Fibroblast of mammary gland (primary cell): Measurements from ENCODE around the gene NOS1.
A peak's percentile ranks its signal among the peaks of the same experiment; 100 is the strongest.

ENCODE experiments used
- DNase-seq: peaks from one replicate; pipeline ENCODE4 v3.0.0-alpha.2; 2010; ENCODE audit warnings: low read depth
- H3K4me3 ChIP-seq: 2 replicates; pipeline ENCODE4 v1.5.1; 2011; ENCODE audit warnings: low read depth, mild to moderate bottlenecking, low read length, moderate library complexity; ENCODE audit not compliant: control insufficient read depth
- TF ChIP-seq, protein P1 (sequence below): conservative IDR thresholded peaks from 2 replicates; pipeline ENCODE4 v1.5.1; 2011; ENCODE audit warnings: low read depth, low read length, inconsistent platforms; ENCODE audit not compliant: control insufficient read depth, insufficient read depth

The NOS1 gene

DNA sequence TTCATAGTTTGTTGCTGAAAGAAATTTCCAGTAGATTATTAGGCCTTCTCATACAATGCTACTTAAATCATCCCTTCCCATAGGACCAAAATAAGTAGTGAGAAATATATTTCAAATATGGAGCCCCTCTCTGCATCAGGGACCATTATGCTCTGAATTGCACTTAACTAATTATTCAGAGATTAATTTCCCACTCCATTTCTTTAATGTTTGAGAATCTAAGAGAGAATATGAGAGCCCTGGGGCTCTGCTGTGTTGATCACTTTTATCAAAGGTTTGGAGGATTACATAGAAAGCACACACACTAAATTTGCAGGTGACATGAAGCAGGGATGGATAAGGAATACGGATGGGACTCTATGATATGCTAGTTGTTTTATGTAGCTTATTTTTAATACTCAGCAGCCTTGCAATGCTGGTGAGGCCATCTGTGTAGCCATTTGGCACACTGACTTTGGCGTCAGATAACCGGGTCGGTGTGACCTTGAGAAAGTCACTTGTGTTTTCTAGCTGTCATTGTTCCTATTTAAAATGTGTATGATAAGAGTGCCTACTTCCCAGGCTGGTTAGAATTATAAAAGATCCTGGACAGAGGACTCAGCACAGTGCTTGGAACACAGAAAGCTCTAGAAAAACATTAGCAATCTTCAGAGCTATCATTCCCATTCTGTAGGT lies 121.2 kb downstream of the NOS1 start:
- no peak overlapping the region for H3K4me3 ChIP-seq
- no peak for DNase-seq
- TF ChIP-seq, protein P1, sequence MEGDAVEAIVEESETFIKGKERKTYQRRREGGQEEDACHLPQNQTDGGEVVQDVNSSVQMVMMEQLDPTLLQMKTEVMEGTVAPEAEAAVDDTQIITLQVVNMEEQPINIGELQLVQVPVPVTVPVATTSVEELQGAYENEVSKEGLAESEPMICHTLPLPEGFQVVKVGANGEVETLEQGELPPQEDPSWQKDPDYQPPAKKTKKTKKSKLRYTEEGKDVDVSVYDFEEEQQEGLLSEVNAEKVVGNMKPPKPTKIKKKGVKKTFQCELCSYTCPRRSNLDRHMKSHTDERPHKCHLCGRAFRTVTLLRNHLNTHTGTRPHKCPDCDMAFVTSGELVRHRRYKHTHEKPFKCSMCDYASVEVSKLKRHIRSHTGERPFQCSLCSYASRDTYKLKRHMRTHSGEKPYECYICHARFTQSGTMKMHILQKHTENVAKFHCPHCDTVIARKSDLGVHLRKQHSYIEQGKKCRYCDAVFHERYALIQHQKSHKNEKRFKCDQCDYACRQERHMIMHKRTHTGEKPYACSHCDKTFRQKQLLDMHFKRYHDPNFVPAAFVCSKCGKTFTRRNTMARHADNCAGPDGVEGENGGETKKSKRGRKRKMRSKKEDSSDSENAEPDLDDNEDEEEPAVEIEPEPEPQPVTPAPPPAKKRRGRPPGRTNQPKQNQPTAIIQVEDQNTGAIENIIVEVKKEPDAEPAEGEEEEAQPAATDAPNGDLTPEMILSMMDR = no peak

- peak; percentile 65 for DNase-seq
- TF ChIP-seq, protein P1 = peak; percentile 72
- H3K4me3 ChIP-seq = no peak overlapping the region
Observed at GRCh38 chr12:117236456-117237001, 124.9 kb downstream of the NOS1 start.

GRCh38 chr12:117235261-117235660 lies 126.2 kb downstream of the NOS1 start:
- TF ChIP-seq, protein P1 = no peak
- H3K4me3 ChIP-seq = no peak overlapping the region
- DNase-seq = no peak

- TF ChIP-seq, protein P1 = no peak
- no peak for DNase-seq
- H3K4me3 ChIP-seq = no peak overlapping the region
Observed at GRCh38 chr12:117234441-117234840, 127.0 kb downstream of the NOS1 start.

- H3K4me3 ChIP-seq = no peak overlapping the region
- DNase-seq = no peak
- TF ChIP-seq, protein P1 = peak; percentile 6
Observed at GRCh38 chr12:117231750-117232149, 129.7 kb downstream of the NOS1 start.

DNA sequence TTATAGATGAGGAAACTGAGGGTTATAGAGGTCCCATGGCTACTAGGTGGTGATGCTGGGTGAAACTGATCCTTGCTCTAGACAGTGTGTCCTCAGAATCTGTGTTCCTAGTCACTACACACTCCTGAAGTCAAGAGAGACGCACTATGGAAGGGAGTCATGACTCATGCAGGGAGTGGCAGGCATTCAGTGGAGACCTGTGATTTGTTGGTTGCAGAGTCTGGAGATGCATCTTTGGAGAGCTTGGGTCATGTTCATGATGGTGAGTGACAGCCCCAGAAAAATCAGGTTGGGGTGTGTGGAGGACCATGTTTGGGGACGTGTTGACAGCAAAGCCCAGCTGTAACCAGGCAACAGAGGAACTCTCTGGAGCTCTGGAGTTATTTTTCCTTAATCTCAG lies 133.2 kb downstream of the NOS1 start:
- DNase-seq = peak; percentile 6
- TF ChIP-seq, protein P1 = no peak
- no peak overlapping the region for H3K4me3 ChIP-seq
